ENCODE data around the gene MAP4K3.

- TF ChIP-seq CTCF (conservative IDR thresholded peaks at IDR 0.05; ENCODE audit: low read depth, low read length) (no peak), POLR2A (IDR thresholded peaks at IDR 0.05; ENCODE audit: low read depth, low read length) (no peak), RAD21 (IDR thresholded peaks at IDR 0.05; ENCODE audit: low read length) (no peak), ELK1 (IDR thresholded peaks at IDR 0.05; ENCODE audit: borderline replicate concordance, low read depth, low read length) (no peak)
Measured at GRCh38 chr2:39447266-39448168, 10.4 kb upstream of the MAP4K3 start.

All from IMR-90 (cell line).